ENCODE data around the gene CTRB2. TPM values are rescaled to one million over a fixed set of nuclear protein-coding genes. Genes with fewer than 3 reads are reported as not detected.

The CTRB2 gene
- total RNA-seq, 6 donors from 2014 or later: 9.8 to 15.9 TPM; not detected in 4

DNA sequence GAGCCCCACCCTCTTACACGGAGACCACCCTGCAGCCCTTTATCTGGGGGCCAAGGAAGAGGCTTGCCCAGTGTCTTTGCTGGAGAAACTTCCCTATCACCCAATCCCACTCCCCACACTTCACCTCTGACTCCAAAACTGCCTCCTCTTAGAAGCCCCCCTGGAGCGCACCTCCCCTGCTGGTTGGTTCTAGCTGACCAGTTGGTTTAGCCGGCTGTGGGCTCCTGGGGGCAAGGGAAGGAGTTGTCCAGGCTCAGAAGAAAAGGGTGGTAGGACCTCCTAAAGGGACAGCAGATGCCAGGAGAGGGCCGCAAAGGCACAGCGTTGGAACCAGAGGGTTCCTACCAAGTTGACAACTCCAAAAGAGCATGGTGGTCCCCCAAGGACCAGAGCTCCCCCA, 42.5 kb upstream of the CTRB2 start:
- no peak for DNase-seq
- H3K27ac ChIP-seq: peak overlapping the region; percentile 80 to 95 (median 93)

DNA sequence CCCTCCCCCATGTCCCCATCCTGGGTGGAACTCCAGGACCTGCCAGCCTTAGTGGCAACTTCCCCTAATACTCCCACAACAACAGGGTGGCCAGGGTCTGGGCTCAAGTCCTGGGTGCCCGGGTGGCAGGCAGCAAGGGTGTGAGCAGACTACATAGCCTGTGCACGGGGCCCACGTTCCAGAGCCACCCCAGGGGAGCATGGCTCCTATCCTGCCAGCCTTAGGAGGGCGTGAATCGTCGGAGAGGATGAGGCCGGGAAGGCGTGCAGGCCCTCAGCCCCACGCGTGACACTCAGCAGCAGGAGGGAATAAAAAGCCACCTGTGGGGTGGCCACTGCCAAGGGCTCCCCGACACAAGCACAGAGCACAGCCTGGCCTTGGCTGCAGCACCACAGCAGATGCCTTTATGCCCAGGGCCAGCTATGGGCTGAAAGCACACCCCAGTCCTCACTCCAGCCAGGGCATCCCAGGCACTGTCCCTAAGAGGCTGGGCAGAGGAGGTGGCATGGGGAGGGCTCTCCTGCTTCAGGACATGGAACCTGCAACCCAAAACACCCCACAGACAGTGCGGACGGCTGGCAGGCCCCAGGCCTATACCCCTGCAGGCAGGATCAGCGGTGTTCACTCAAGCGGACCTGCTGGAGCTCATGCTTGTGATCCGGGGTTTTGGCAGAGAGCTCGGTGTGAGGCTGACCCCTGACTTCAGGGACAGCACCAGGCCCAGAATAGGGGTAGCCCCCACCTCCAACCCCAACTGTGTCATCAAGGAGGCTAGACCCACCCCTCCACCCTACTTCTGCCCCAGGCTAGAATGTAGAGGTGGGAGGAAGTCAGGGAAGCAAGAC, 41.8 kb upstream of the CTRB2 start:
- Histone ChIP-seq H3K4me1 (peaks cover 86 to 91% (median 89%) of the 10 kb centered on the region in 4 donors), H3K27me3 (peaks cover 0 to 6% (median 0%) of the 10 kb centered on the region in 4 donors), H3K27ac (peak overlapping the region; percentile 91 to 95 (median 93)), H3K4me3 (peak overlapping the region in 1 of 4 donors; percentile 87), H3K36me3 (no peaks in the 10 kb centered on the region), H3K9me3 (no peaks in the 10 kb centered on the region)
- 30 to 84% methylated on average over 2 to 14 of the region's 17 CpGs for WGBS, 2 donors
- TF ChIP-seq POLR2A (IDR thresholded peaks at IDR 0.05) (no peak), CTCF (IDR thresholded peaks at IDR 0.05) (no peak), EP300 (IDR thresholded peaks at IDR 0.05) (no peak), POLR2AphosphoS5 (IDR thresholded peaks at IDR 0.05) (no peak)
- DNase-seq: no peak
- ATAC-seq (ENCODE audit: low FRiP score in 2 of 2): no peak

More for the DNA sequence above, 42.5 kb upstream of the CTRB2 start:
- WGBS, 2 donors: 73 to 83% methylated on average over 5 of the region's 5 CpGs
- H3K4me1 ChIP-seq: peaks cover 86 to 91% (median 89%) of the 10 kb centered on the region in 4 donors
- TF ChIP-seq EP300 (IDR thresholded peaks at IDR 0.05) (no peak), CTCF (IDR thresholded peaks at IDR 0.05) (no peak), POLR2AphosphoS5 (IDR thresholded peaks at IDR 0.05) (no peak), POLR2A (IDR thresholded peaks at IDR 0.05) (no peak)
- no peaks in the 10 kb centered on the region for H3K9me3 ChIP-seq
- no peak for ATAC-seq (ENCODE audit: low FRiP score in 2 of 2)
- peaks cover 0 to 6% (median 0%) of the 10 kb centered on the region in 4 donors for H3K27me3 ChIP-seq
- no peaks in the 10 kb centered on the region for H3K36me3 ChIP-seq
- H3K4me3 ChIP-seq: peak overlapping the region in 3 of 4 donors; percentile 76 to 87 (median 81)

- WGBS, 2 donors: 47 to 54% methylated on average over 8 to 13 of the region's 13 CpGs
- Histone ChIP-seq H3K4me1 (peaks cover 83 to 91% (median 89%) of the 10 kb centered on the region in 4 donors), H3K27ac (peak overlapping the region; percentile 91 to 95 (median 93))
Measured at GRCh38 chr16:75248142-75248535, 41.2 kb upstream of the CTRB2 start.

GRCh38 chr16:75247249-75247648, 40.3 kb upstream of the CTRB2 start:
- no peak for ATAC-seq (ENCODE audit: low FRiP score in 2 of 2)
- Histone ChIP-seq H3K4me3 (no peak overlapping the region), H3K27me3 (peaks cover 0 to 6% (median 0%) of the 10 kb centered on the region in 4 donors), H3K27ac (peak overlapping the region; percentile 91 to 95 (median 93)), H3K9me3 (no peaks in the 10 kb centered on the region), H3K36me3 (peaks cover 0 to 8% (median 4%) of the 10 kb centered on the region in 4 donors), H3K4me1 (peaks cover 75 to 84% (median 81%) of the 10 kb centered on the region in 4 donors)
- 94% methylated on average over 13 of the region's 13 CpGs; no CpG with 5 or more reads in 1 of the 2 donors for WGBS, 2 donors
- no peak for DNase-seq
- TF ChIP-seq CTCF (IDR thresholded peaks at IDR 0.05) (no peak), EP300 (IDR thresholded peaks at IDR 0.05) (no peak), POLR2AphosphoS5 (IDR thresholded peaks at IDR 0.05) (no peak), POLR2A (IDR thresholded peaks at IDR 0.05) (no peak)

More at GRCh38 chr16:75248142-75248535, 41.2 kb upstream of the CTRB2 start:
- H3K27me3 ChIP-seq: peaks cover 0 to 6% (median 0%) of the 10 kb centered on the region in 4 donors
- TF ChIP-seq POLR2A (IDR thresholded peaks at IDR 0.05) (no peak), POLR2AphosphoS5 (IDR thresholded peaks at IDR 0.05) (peak in 1 of 2 donors; percentile 60)
- H3K4me3 ChIP-seq: peak overlapping the region in 1 of 4 donors; percentile 5
- no peaks in the 10 kb centered on the region for H3K36me3 ChIP-seq
- no peaks in the 10 kb centered on the region for H3K9me3 ChIP-seq
- no peak for DNase-seq
- ATAC-seq (ENCODE audit: low FRiP score in 2 of 2): no peak

DNA sequence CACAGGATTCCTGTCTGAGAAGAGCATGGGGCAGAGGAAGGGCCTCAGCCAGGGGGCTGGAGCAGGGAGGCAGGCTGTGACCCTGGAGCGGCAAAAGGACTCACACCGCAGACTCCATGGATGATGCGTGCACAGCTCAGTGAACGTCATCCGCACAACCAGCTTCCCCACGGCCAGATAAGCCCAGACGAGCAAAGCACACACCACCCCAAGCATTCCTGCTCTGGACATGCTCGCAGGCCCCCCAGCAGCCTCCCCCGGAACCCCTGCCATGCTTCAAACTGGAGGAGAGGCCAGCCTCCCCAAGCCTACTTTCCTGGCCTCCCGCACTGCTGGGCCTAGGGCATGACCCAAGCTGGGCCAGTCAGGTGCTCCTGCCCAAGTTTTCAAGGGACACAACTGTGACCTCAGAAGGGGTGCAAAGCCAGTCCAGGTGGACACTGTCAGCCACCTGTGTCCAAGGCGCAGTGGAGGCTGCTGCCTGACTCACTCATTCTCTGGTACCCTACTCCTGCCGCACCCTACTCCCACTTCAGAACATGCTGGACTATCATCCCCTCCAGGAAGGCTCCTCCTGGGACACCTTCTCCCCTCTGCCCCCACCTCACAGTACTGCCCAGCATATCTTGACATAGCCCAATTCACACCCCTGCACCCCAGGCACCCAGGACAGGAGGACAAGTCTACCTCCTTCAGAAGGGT, 39.7 kb upstream of the CTRB2 start:
- Histone ChIP-seq H3K27ac (peak overlapping the region; percentile 91 to 95 (median 93)), H3K9me3 (no peaks in the 10 kb centered on the region), H3K27me3 (peaks cover 0 to 6% (median 0%) of the 10 kb centered on the region in 4 donors), H3K36me3 (peaks cover 0 to 14% (median 10%) of the 10 kb centered on the region in 4 donors), H3K4me1 (peaks cover 69 to 78% (median 75%) of the 10 kb centered on the region in 4 donors), H3K4me3 (no peak overlapping the region)
- no peak for DNase-seq
- 91 to 96% methylated on average over 10 to 11 of the region's 12 CpGs for WGBS, 2 donors
- no peak for TF ChIP-seq EP300 (IDR thresholded peaks at IDR 0.05)
- TF ChIP-seq POLR2A (IDR thresholded peaks at IDR 0.05): no peak
- TF ChIP-seq POLR2AphosphoS5 (IDR thresholded peaks at IDR 0.05): no peak
- TF ChIP-seq CTCF (IDR thresholded peaks at IDR 0.05): no peak
- no peak for ATAC-seq (ENCODE audit: low FRiP score in 2 of 2)
